Keratinocyte (primary cell): ENCODE measurements around the gene ZBTB20. TPM values are rescaled to one million over a fixed set of nuclear protein-coding genes. Genes with fewer than 3 reads are reported as not detected.

Experiments used
- DNase-seq: peaks from one replicate; pipeline ENCODE4 v3.0.0-alpha.2; 2011; ENCODE audit warnings: low read depth, missing footprints, low spot score
- FAIRE-seq: peaks from 2 replicates; lab custom pipeline; 2011; peaks lifted over from hg19 to GRCh38; lab: Jason Lieb, UNC
- H2AFZ ChIP-seq: 2 replicates; pipeline ENCODE4 v1.6.0; 2012; ENCODE audit warnings: low read length, control low read depth, inconsistent platforms; ENCODE audit not compliant: control insufficient read depth
- H3K27ac ChIP-seq: 2 replicates; pipeline ENCODE4 v1.5.1; 2011; ENCODE audit warnings: low read length; ENCODE audit not compliant: control insufficient read depth, insufficient read depth
- H3K27me3 ChIP-seq: 3 replicates; pipeline ENCODE4 v1.6.0; 2011; ENCODE audit warnings: low read length; ENCODE audit not compliant: control insufficient read depth, insufficient read depth; ENCODE audit errors: extremely low read depth
- H3K36me3 ChIP-seq, 2 experiments: 2 replicates in 1 of 2; 3 replicates in 1 of 2; pipeline ENCODE4 v1.5.1; 2011; ENCODE audit warnings: low read length in 2 of 2, mild to moderate bottlenecking in 1 of 2; ENCODE audit not compliant: control insufficient read depth in 2 of 2, insufficient read depth in 2 of 2; ENCODE audit errors: extremely low read depth in 1 of 2
- H3K4me1 ChIP-seq: 3 replicates; pipeline ENCODE4 v1.5.1; 2011; ENCODE audit warnings: low read length; ENCODE audit not compliant: control insufficient read depth, insufficient read depth; ENCODE audit errors: extremely low read depth
- H3K4me2 ChIP-seq: 3 replicates; pipeline ENCODE4 v1.6.0; 2011; ENCODE audit warnings: low read depth, low read length; ENCODE audit not compliant: control insufficient read depth, insufficient read depth; ENCODE audit errors: extremely low read depth
- H3K4me3 ChIP-seq, 3 experiments: fragments of 200-600 bp in 1 of 3; sonication (generic) in 1 of 3; 2 replicates in 2 of 3; 3 replicates in 1 of 3; pipeline ENCODE4 v1.5.1; 2011 to 2016; ENCODE audit warnings: low read length in 3 of 3, mild to moderate bottlenecking in 3 of 3, control low read depth in 2 of 3, inconsistent platforms in 1 of 3, low read depth in 1 of 3, mixed read lengths in 1 of 3, mixed run types in 1 of 3, moderate library complexity in 1 of 3; ENCODE audit not compliant: control insufficient read depth in 2 of 3, insufficient read depth in 2 of 3; ENCODE audit errors: extremely low read depth in 1 of 3
- H3K79me2 ChIP-seq: 2 replicates; pipeline ENCODE4 v1.6.0; 2012; ENCODE audit warnings: low read length; ENCODE audit not compliant: control insufficient read depth, insufficient read depth
- H3K9ac ChIP-seq: 3 replicates; pipeline ENCODE4 v1.6.0; 2011; ENCODE audit warnings: low read length; ENCODE audit not compliant: control insufficient read depth, insufficient read depth; ENCODE audit errors: extremely low read depth
- H3K9me1 ChIP-seq: 3 replicates; pipeline ENCODE4 v1.6.0; 2011; ENCODE audit warnings: low read length; ENCODE audit not compliant: control insufficient read depth, insufficient read depth; ENCODE audit errors: extremely low read depth
- H3K9me3 ChIP-seq: 2 replicates; pipeline ENCODE4 v1.5.1; 2012; ENCODE audit warnings: low read depth, low read length; ENCODE audit not compliant: control insufficient read depth
- H4K20me1 ChIP-seq: 3 replicates; pipeline ENCODE4 v1.6.0; 2011; ENCODE audit warnings: low read length; ENCODE audit not compliant: control insufficient read depth, insufficient read depth; ENCODE audit errors: extremely low read depth
- EZH2 ChIP-seq: IDR thresholded peaks from one replicate; pipeline ENCODE4 v1.6.1; 2012; ENCODE audit warnings: inconsistent platforms, mild to moderate bottlenecking, low read length, moderate library complexity
- dilution Hi-C: fragments of 300-500 bp; cut with MboI; formaldehyde crosslinking; loops from one replicate; pipeline ENCODE4 v1.7.0; 2020; ENCODE audit warnings: low sequenced_read_pairs; ENCODE audit not compliant: extremely low pct_ligation_motif_present
- polyA plus RNA-seq, 5 experiments: library from polyadenylated mRNA; depleted of rRNA in 3 of 5; stranded (reverse) in 3 of 5; stranded (forward) in 1 of 5; unstranded in 1 of 5; fragments of >200 nt; gene quantifications; 1 replicate in 1 of 5; 2 replicates in 3 of 5; 3 replicates in 1 of 5; pipeline versions ENCODE4 v1.2.1 to v1.2.3, GENCODE V29; 2011 to 2012; ENCODE audit warnings: missing spikeins in 2 of 5, low read depth in 1 of 5, low replicate concordance in 1 of 5
- TF ChIP-seq, protein P1 (sequence below), 3 experiments: IDR thresholded peaks in 1 of 3; conservative IDR thresholded peaks in 1 of 3; optimal IDR thresholded peaks in 1 of 3; 2 replicates in 2 of 3; 3 replicates in 1 of 3; pipeline versions ENCODE3 to v1.5.1; 2011; ENCODE audit warnings: low read length in 3 of 3, mild to moderate bottlenecking in 3 of 3, moderate library complexity in 2 of 3, control low read depth in 1 of 3, inconsistent platforms in 1 of 3; ENCODE audit not compliant: insufficient read depth in 2 of 3; ENCODE audit errors: extremely low read depth in 1 of 3

Gene ZBTB20
- polyA plus RNA-seq, 1 donor (not counting 4 experiments of a cell fraction or from before 2014, with no cell fraction given): 0.52 TPM

DNA sequence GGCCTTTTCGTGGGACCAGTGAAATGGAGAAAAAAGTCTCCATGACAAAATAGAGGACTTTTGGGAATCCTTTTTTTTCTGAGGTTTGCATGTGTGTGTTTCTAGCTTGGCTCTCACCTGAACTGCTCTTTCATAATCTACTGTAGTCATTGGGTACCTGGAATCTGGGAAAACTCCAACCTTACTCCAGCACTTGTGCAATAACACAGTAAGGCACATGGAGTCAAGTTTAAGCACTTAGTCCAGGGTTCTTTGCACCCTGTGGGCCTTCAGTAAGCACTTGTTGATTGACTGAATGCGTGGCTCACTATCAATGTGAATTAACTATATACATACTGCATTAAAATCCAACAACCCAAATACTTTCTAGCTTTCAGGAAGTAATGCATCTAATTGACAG lies 299.5 kb downstream of the ZBTB20 start:
- no peak for DNase-seq
- Histone ChIP-seq H3K9me1 (no peaks in the 10 kb centered on the region), H4K20me1 (no peaks in the 10 kb centered on the region), H3K27ac (no peak overlapping the region), H3K27me3 (no peaks in the 10 kb centered on the region), H3K9ac (no peak overlapping the region), H3K36me3 (no peaks in the 10 kb centered on the region), H3K4me1 (no peaks in the 10 kb centered on the region), H3K79me2 (no peaks in the 10 kb centered on the region), H3K4me3 (no peak overlapping the region), H3K4me2 (no peak overlapping the region), H3K9me3 (no peaks in the 10 kb centered on the region), H2AFZ (no peak overlapping the region)
- TF ChIP-seq EZH2: no peak
- dilution Hi-C loops: no loop called here
- FAIRE-seq: no peak

DNA sequence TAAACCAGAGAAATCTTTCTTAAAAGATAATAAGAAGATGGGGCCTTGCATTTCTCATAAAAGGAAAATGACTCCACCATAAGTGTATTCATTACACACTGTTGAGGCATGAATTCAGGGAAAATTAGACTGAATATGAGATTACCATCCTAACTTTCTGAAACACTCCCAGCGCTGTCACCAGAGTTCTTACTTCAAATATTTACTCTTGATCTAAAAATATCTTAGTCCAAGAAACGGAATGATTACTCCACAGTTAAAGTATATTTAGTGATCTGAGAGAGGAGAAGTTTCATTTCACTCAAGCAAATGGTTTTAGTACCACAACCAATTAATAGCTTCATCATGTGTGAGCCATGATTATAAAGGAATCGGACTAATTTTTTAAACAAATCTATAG lies 300.3 kb downstream of the ZBTB20 start:
- Histone ChIP-seq H3K9ac (no peak overlapping the region), H3K36me3 (no peaks in the 10 kb centered on the region), H3K27ac (no peak overlapping the region), H3K4me1 (peaks cover under 1% of the 10 kb centered on the region), H4K20me1 (no peaks in the 10 kb centered on the region), H3K9me1 (no peaks in the 10 kb centered on the region), H2AFZ (no peak overlapping the region), H3K4me2 (no peak overlapping the region), H3K27me3 (no peaks in the 10 kb centered on the region), H3K4me3 (no peak overlapping the region), H3K9me3 (no peaks in the 10 kb centered on the region), H3K79me2 (no peaks in the 10 kb centered on the region)
- DNase-seq (no peak), FAIRE-seq (no peak)
- dilution Hi-C loops: no loop called here
- TF ChIP-seq EZH2: no peak
- TF ChIP-seq, protein P1, sequence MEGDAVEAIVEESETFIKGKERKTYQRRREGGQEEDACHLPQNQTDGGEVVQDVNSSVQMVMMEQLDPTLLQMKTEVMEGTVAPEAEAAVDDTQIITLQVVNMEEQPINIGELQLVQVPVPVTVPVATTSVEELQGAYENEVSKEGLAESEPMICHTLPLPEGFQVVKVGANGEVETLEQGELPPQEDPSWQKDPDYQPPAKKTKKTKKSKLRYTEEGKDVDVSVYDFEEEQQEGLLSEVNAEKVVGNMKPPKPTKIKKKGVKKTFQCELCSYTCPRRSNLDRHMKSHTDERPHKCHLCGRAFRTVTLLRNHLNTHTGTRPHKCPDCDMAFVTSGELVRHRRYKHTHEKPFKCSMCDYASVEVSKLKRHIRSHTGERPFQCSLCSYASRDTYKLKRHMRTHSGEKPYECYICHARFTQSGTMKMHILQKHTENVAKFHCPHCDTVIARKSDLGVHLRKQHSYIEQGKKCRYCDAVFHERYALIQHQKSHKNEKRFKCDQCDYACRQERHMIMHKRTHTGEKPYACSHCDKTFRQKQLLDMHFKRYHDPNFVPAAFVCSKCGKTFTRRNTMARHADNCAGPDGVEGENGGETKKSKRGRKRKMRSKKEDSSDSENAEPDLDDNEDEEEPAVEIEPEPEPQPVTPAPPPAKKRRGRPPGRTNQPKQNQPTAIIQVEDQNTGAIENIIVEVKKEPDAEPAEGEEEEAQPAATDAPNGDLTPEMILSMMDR (optimal IDR thresholded peaks at IDR 0.05 in 1 of 3, IDR thresholded peaks at IDR 0.05 in 1 of 3, conservative IDR thresholded peaks at IDR 0.05 in 1 of 3; ENCODE audit: extremely low read depth in 1 of 3, insufficient read depth in 2 of 3, low read length in 3 of 3): no peak

DNA sequence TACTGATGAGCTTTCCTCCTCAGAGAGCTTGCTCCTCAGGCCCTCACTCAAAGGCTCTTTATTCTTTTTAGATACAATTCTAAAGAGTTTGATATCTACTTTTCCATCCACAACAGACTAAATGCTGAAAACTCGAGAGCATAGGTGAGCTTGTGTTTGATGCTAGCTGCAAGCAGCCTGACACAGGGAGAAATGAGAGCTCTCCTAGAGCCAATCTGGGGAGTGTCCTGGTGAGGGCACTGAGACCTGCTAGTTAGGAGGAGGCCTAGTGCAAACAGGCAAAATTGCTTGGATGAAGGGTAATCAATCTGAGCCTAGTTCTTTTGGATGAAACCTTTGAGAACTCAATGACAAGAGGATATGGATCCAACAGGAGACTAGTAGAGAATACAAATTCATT lies 300.8 kb downstream of the ZBTB20 start:
- Histone ChIP-seq H3K9me1 (no peaks in the 10 kb centered on the region), H3K9me3 (no peaks in the 10 kb centered on the region), H3K9ac (no peak overlapping the region), H3K4me3 (no peak overlapping the region), H3K36me3 (no peaks in the 10 kb centered on the region), H3K4me1 (peaks cover 6% of the 10 kb centered on the region), H3K27me3 (no peaks in the 10 kb centered on the region), H4K20me1 (no peaks in the 10 kb centered on the region), H2AFZ (no peak overlapping the region), H3K79me2 (no peaks in the 10 kb centered on the region), H3K4me2 (no peak overlapping the region), H3K27ac (no peak overlapping the region)
- FAIRE-seq: no peak
- no peak for DNase-seq
- dilution Hi-C loops: no loop called here
- TF ChIP-seq, protein P1 (optimal IDR thresholded peaks at IDR 0.05 in 1 of 3, IDR thresholded peaks at IDR 0.05 in 1 of 3, conservative IDR thresholded peaks at IDR 0.05 in 1 of 3; ENCODE audit: extremely low read depth in 1 of 3, insufficient read depth in 2 of 3, low read length in 3 of 3): no peak
- no peak for TF ChIP-seq EZH2
